PFSK-1 (cell line): ENCODE results near the gene CYP26B1.

Source experiments
- FOXP2 ChIP-seq: optimal IDR thresholded peaks from 2 replicates; pipeline ENCODE3; 2011; ENCODE audit warnings: borderline replicate concordance, control low read depth, inconsistent platforms; ENCODE audit not compliant: insufficient read depth; ENCODE audit errors: extremely low read length, extremely low read depth
- POLR2AphosphoS5 ChIP-seq: IDR thresholded peaks from 2 replicates; pipeline ENCODE4 v1.6.1; 2012; ENCODE audit warnings: low read depth, mild to moderate bottlenecking, control low read depth, low read length, moderate library complexity
- REST ChIP-seq, 2 experiments: IDR thresholded peaks; 2 replicates each; pipeline versions ENCODE4 v1.6.1 to v1.8.0; 2011 to 2012; ENCODE audit warnings: low read depth in 2 of 2, low read length in 2 of 2, control low read depth in 1 of 2, inconsistent platforms in 1 of 2, mild to moderate bottlenecking in 1 of 2, moderate library complexity in 1 of 2; ENCODE audit not compliant: insufficient read depth in 1 of 2
- SIN3A ChIP-seq: IDR thresholded peaks from 2 replicates; pipeline ENCODE4 v1.6.1; 2012; ENCODE audit warnings: mild to moderate bottlenecking, low read length, moderate library complexity, borderline replicate concordance; ENCODE audit not compliant: insufficient read depth
- TAF1 ChIP-seq: IDR thresholded peaks from 2 replicates; pipeline ENCODE4 v1.6.1; 2012; ENCODE audit warnings: low read length, control low read depth, borderline replicate concordance; ENCODE audit not compliant: insufficient read depth

The CYP26B1 gene

DNA sequence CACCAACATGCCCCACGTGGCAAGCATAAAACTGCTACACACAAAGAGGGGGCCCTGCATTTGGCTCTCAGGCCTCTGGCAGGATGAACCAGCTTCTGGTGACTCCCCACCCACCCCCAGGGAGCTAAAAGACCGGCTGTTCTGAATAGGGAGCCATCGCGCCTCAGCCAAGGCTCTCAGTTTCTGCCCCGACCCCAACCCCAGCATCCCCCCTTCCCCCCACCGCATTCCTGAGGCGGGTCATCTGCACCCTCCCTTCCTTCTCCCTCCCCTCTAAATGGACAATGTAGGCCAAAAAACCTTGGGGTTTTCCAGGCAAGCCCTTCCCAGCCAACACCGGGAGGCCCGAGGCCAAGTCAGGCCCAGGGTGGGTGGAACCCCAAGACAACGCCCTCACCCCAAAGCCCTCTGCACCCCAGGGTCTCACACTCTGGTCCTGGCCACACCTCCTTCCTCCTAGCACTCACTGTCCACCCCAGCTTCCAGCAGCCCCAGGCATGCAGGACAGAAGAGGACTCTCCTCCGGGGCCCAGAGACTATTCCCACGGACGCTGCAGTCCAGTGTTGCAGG, 5.7 kb downstream of the CYP26B1 start:
- no peak for TF ChIP-seq FOXP2
- TF ChIP-seq POLR2AphosphoS5, result no peak
- no peak for TF ChIP-seq REST (IDR thresholded peaks at IDR 0.05; ENCODE audit: insufficient read depth in 1 of 2, low read depth in 2 of 2, low read length in 2 of 2)
- TF ChIP-seq SIN3A, result no peak
- no peak for TF ChIP-seq TAF1

DNA sequence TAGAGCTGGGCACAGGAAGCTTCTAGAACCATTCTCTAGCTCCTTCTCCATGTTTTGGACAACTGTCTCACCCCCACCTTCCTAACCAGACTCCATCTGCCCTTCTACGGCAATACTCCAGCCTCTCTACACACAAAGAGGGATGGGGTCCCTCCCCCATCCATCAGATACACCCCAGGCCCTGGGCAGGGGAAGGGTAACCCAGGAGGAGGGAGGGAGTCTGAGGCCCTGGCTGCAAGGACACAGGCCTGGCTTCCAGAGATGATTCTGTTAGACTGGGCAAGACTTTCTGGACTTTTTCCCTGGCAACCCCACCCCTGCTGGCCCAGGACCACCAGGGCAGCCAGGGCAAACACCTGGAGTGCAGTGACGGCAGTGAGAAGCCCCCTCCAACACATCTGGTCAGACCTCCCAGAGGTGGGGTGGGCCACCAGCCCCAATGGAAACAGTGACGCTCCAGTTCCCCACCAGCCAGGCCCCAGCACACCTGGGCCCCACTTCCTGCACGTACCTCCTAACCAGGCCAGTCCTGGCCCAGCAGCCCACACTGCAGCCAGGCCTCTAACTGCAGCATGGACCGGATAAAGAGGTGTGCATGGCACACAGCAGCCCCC, 6.5 kb downstream of the CYP26B1 start:
- no peak for TF ChIP-seq POLR2AphosphoS5
- no peak for TF ChIP-seq SIN3A
- TF ChIP-seq REST (IDR thresholded peaks at IDR 0.05; ENCODE audit: insufficient read depth in 1 of 2, low read depth in 2 of 2, low read length in 2 of 2), result no peak
- TF ChIP-seq TAF1, result no peak
- TF ChIP-seq FOXP2, result no peak

DNA sequence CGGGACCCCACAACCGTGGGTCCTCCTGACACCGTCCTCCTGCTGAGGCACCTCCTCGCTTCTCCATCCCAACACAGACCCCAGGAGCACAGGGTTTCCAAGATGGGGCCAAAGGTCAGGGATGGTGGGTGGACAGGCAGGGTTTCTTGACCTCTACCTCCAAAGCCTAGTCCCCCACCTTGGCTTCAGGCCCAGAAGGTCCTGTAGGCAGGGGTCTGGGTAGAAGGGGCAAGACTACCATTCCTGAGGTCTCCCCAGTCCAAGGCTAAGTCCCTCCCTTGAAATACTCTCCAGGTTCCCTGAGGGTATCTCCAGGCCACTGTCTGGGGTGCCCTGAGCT, 7.1 kb downstream of the CYP26B1 start:
- no peak for TF ChIP-seq REST (IDR thresholded peaks at IDR 0.05; ENCODE audit: insufficient read depth in 1 of 2, low read depth in 2 of 2, low read length in 2 of 2)
- TF ChIP-seq FOXP2, result no peak
- no peak for TF ChIP-seq SIN3A
- TF ChIP-seq POLR2AphosphoS5, result no peak
- no peak for TF ChIP-seq TAF1

- TF ChIP-seq SIN3A (no peak), POLR2AphosphoS5 (no peak), REST (IDR thresholded peaks at IDR 0.05; ENCODE audit: insufficient read depth in 1 of 2, low read depth in 2 of 2, low read length in 2 of 2) (no peak), FOXP2 (no peak), TAF1 (no peak)
These were observed 7.6 kb downstream of the CYP26B1 start for GRCh38 chr2:72139874-72140620.
